Hepatocyte (in vitro differentiated cells): ENCODE measurements around the gene FAM209A.

ENCODE experiments used
- EZH2 ChIP-seq: fragments of 200-600 bp; sonication (generic); IDR thresholded peaks from 2 replicates; pipeline ENCODE4 v1.6.1; 2016; ENCODE audit warnings: antibody characterized with exemption, mild to moderate bottlenecking, borderline replicate concordance
- TF ChIP-seq, protein P1 (sequence below): fragments of 200-600 bp; sonication (generic); IDR thresholded peaks from 2 replicates; pipeline ENCODE4 v1.5.1; 2016; ENCODE audit warnings: antibody characterized with exemption, mild to moderate bottlenecking; ENCODE audit not compliant: poor library complexity

- TF ChIP-seq, protein P1, sequence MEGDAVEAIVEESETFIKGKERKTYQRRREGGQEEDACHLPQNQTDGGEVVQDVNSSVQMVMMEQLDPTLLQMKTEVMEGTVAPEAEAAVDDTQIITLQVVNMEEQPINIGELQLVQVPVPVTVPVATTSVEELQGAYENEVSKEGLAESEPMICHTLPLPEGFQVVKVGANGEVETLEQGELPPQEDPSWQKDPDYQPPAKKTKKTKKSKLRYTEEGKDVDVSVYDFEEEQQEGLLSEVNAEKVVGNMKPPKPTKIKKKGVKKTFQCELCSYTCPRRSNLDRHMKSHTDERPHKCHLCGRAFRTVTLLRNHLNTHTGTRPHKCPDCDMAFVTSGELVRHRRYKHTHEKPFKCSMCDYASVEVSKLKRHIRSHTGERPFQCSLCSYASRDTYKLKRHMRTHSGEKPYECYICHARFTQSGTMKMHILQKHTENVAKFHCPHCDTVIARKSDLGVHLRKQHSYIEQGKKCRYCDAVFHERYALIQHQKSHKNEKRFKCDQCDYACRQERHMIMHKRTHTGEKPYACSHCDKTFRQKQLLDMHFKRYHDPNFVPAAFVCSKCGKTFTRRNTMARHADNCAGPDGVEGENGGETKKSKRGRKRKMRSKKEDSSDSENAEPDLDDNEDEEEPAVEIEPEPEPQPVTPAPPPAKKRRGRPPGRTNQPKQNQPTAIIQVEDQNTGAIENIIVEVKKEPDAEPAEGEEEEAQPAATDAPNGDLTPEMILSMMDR, result no peak
- no peak for TF ChIP-seq EZH2
Measured at GRCh38 chr20:56573986-56574385, 49.4 kb downstream of the FAM209A start.
